AG04449 (cell line): ENCODE results near the gene NFE2L2.
"Not testable (repeated sequence)": the region's sequence is repeated elsewhere in the genome, so short reads cannot be mapped to it uniquely, and the experiment has no call there.

Experiments
- CTCF ChIA-PET: fragments of 350-600 bp; formaldehyde crosslinking; extraction: SDS; loops from one replicate; lab custom pipeline; 2021; ENCODE audit warnings: antibody characterized with exemption; lab: Yijun Ruan, JAX
- POLR2A ChIA-PET: fragments of 400-600, 350-600 bp; formaldehyde crosslinking; extraction: SDS; loops from one replicate; lab custom pipeline; 2020; ENCODE audit warnings: antibody characterized with exemption, inconsistent platforms; lab: Yijun Ruan, JAX
- DNase-seq: peaks from one replicate; pipeline ENCODE4 v3.0.0-alpha.2; 2010; ENCODE audit warnings: low read depth, low spot score
- H3K4me3 ChIP-seq: 2 replicates; pipeline ENCODE4 v1.5.1; 2011; ENCODE audit warnings: low read depth, mild to moderate bottlenecking, control low read depth, low read length
- CTCF ChIP-seq: IDR thresholded peaks from one replicate; pipeline ENCODE4 v1.5.1; 2011; ENCODE audit warnings: mild to moderate bottlenecking, moderate library complexity, low read length, control low read depth, inconsistent platforms; ENCODE audit not compliant: insufficient read depth; ENCODE audit errors: missing control alignments

NFE2L2 gene

GRCh38 chr2:177232098-177232704 is 32.3 kb downstream of the NFE2L2 start:
- POLR2A ChIA-PET = no interaction called here
- DNase-seq = no peak
- CTCF ChIA-PET = interaction anchor here (1.0 to 3.0 kb wide), 7 partner anchors 9 to 183 kb away, joined by 3 to 10 read pairs (median 4); no protein-coding TSS in a partner anchor
- no peak for TF ChIP-seq CTCF
- H3K4me3 ChIP-seq = no peak overlapping the region

GRCh38 chr2:177231270-177231669 is 33.3 kb downstream of the NFE2L2 start:
- H3K4me3 ChIP-seq = no peak overlapping the region
- ChIA-PET POLR2A (interaction anchor here (1.0 kb wide), 1 partner anchor 33 kb away, joined by 3 read pairs; the partner anchor contains the start of gene NFE2L2), CTCF (interaction anchor here (0.7 to 3.0 kb wide), 8 partner anchors 10 to 183 kb away, joined by 3 to 10 read pairs (median 7); no protein-coding TSS in a partner anchor)
- TF ChIP-seq CTCF = no peak
- DNase-seq = no peak

- TF ChIP-seq CTCF = no peak
- ChIA-PET CTCF (interaction anchor here (1.2 to 2.5 kb wide), 5 partner anchors 8 to 66 kb away, joined by 3 to 10 read pairs (median 8); no protein-coding TSS in a partner anchor), POLR2A (interaction anchor here (0.6 kb wide), 1 partner anchor 10 kb away, joined by 4 read pairs; no protein-coding TSS in a partner anchor)
- DNase-seq = no peak
- no peak overlapping the region for H3K4me3 ChIP-seq
These were observed 34.9 kb downstream of the NFE2L2 start for GRCh38 chr2:177229442-177230242.

GRCh38 chr2:177225965-177226360 is 38.6 kb downstream of the NFE2L2 start:
- no peak overlapping the region for H3K4me3 ChIP-seq
- DNase-seq = no peak
- ChIA-PET CTCF (interaction anchor here (1.1 to 1.6 kb wide), 4 partner anchors 8 to 61 kb away, joined by 4 to 5 read pairs (median 4); no protein-coding TSS in a partner anchor), POLR2A (interaction anchor here (0.7 to 1.9 kb wide), 3 partner anchors 10 to 190 kb away, joined by 4 to 7 read pairs (median 6); no protein-coding TSS in a partner anchor)
- TF ChIP-seq CTCF = no peak

GRCh38 chr2:177223436-177223835 is 41.1 kb downstream of the NFE2L2 start:
- H3K4me3 ChIP-seq, CTCF ChIA-PET, DNase-seq, POLR2A ChIA-PET: not testable (repeated sequence)

GRCh38 chr2:177221970-177222369 is 42.6 kb downstream of the NFE2L2 start:
- ChIA-PET POLR2A (no interaction called here), CTCF (interaction anchor here (1.5 to 2.1 kb wide), 2 partner anchors 9 to 57 kb away, joined by 3 to 7 read pairs; no protein-coding TSS in a partner anchor)
- no peak overlapping the region for H3K4me3 ChIP-seq
- no peak for TF ChIP-seq CTCF
- no peak for DNase-seq
